Tibial artery (tissue), 4 donors: Measurements from ENCODE around the gene MYO18A.

Experiments
- DNase-seq, 2 donors: peaks; one replicate each; pipeline ENCODE4 v3.0.0-alpha.2; 2019
- H3K27ac ChIP-seq, 2 donors: fragments of 200-600 bp; sonication (generic) in 1 of 2; 1 replicate in 1 of 2; 2 replicates in 1 of 2; pipeline ENCODE4 v1.5.1; 2018 to 2019; ENCODE audit warnings: mild to moderate bottlenecking in 1 of 2
- H3K27me3 ChIP-seq, 2 donors: fragments of 200-600 bp; sonication (generic) in 1 of 2; one replicate each; pipeline versions ENCODE4 v1.5.1 to v1.6.0; 2016 to 2019
- H3K36me3 ChIP-seq, 3 donors: fragments of 200-600 bp; sonication (generic) in 2 of 3; one replicate each; pipeline ENCODE4 v1.5.1; 2016 to 2019; ENCODE audit warnings: mild to moderate bottlenecking in 2 of 3
- H3K4me1 ChIP-seq, 4 donors: fragments of 200-600 bp; sonication (generic) in 2 of 4; 1 replicate in 3 of 4; 2 replicates in 1 of 4; pipeline ENCODE4 v1.5.1; 2016 to 2019
- H3K4me3 ChIP-seq, 2 donors: fragments of 200-600 bp; sonication (generic) in 1 of 2; 1 replicate in 1 of 2; 2 replicates in 1 of 2; pipeline ENCODE4 v1.5.1; 2018 to 2019; ENCODE audit warnings: mild to moderate bottlenecking in 2 of 2
- H3K9me3 ChIP-seq, 3 donors: fragments of 200-600 bp; sonication (generic) in 1 of 3; one replicate each; pipeline ENCODE4 v1.5.1; 2016 to 2019
- CTCF ChIP-seq, 2 experiments: fragments of 200-600 bp in 1 of 2; fragments of 450-650 bp in 1 of 2; IDR thresholded peaks; one replicate each; pipeline ENCODE4 v1.5.1; 2017 to 2019; ENCODE audit warnings: antibody characterized with exemption in 2 of 2, mild to moderate bottlenecking in 1 of 2, moderate library complexity in 1 of 2
- intact Hi-C: fragments of 100-400 bp; cut with DNase I; formaldehyde crosslinking; loops from one replicate; pipeline ENCODE4 v1.15.0; 2023; ENCODE audit warnings: low total_unique reads

MYO18A gene

GRCh38 chr17:29179232-29180033, 765 bp downstream of the MYO18A start:
- Histone ChIP-seq H3K27ac (peak overlapping the region; percentile 82), H3K4me1 (peaks cover 0 to 52% (median 30%) of the 10 kb centered on the region in 4 donors), H3K9me3 (no peaks in the 10 kb centered on the region), H3K4me3 (peak overlapping the region; percentile 63 to 65), H3K27me3 (no peaks in the 10 kb centered on the region), H3K36me3 (no peaks in the 10 kb centered on the region)
- DNase-seq: no peak
- TF ChIP-seq CTCF (IDR thresholded peaks at IDR 0.05): no peak
- intact Hi-C loops: no loop called here

GRCh38 chr17:29178750-29179231, 1.4 kb downstream of the MYO18A start:
- H3K4me3 ChIP-seq: peak overlapping the region in 1 of 2 donors; percentile 65
- no peaks in the 10 kb centered on the region for H3K9me3 ChIP-seq
- H3K36me3 ChIP-seq: no peaks in the 10 kb centered on the region
- TF ChIP-seq CTCF (IDR thresholded peaks at IDR 0.05): no peak
- intact Hi-C loops: no loop called here
- no peak for DNase-seq
- H3K4me1 ChIP-seq: peaks cover 0 to 52% (median 30%) of the 10 kb centered on the region in 4 donors
- H3K27ac ChIP-seq: peak overlapping the region; percentile 82
- H3K27me3 ChIP-seq: no peaks in the 10 kb centered on the region

- no peak for DNase-seq
- no peaks in the 10 kb centered on the region for H3K9me3 ChIP-seq
- peak overlapping the region; percentile 82 for H3K27ac ChIP-seq
- no peaks in the 10 kb centered on the region for H3K27me3 ChIP-seq
- peaks cover 0 to 52% (median 30%) of the 10 kb centered on the region in 4 donors for H3K4me1 ChIP-seq
- no peak overlapping the region for H3K4me3 ChIP-seq
- TF ChIP-seq CTCF (IDR thresholded peaks at IDR 0.05): no peak
- H3K36me3 ChIP-seq: no peaks in the 10 kb centered on the region
- intact Hi-C loops: no loop called here
Observed at GRCh38 chr17:29177871-29178749, 2.1 kb downstream of the MYO18A start.

GRCh38 chr17:29177541-29177870, 2.7 kb downstream of the MYO18A start:
- TF ChIP-seq CTCF (IDR thresholded peaks at IDR 0.05): no peak
- H3K4me3 ChIP-seq: no peak overlapping the region
- peak overlapping the region; percentile 26 to 82 for H3K27ac ChIP-seq
- no peaks in the 10 kb centered on the region for H3K9me3 ChIP-seq
- H3K27me3 ChIP-seq: no peaks in the 10 kb centered on the region
- intact Hi-C loops: no loop called here
- H3K4me1 ChIP-seq: peaks cover 0 to 52% (median 30%) of the 10 kb centered on the region in 4 donors
- no peaks in the 10 kb centered on the region for H3K36me3 ChIP-seq
- no peak for DNase-seq

- H3K27ac ChIP-seq: peak overlapping the region; percentile 42 to 61
- H3K4me3 ChIP-seq: peak overlapping the region; percentile 54 to 59
- intact Hi-C loops: no loop called here
- no peaks in the 10 kb centered on the region for H3K36me3 ChIP-seq
- no peak for TF ChIP-seq CTCF (IDR thresholded peaks at IDR 0.05)
- no peak for DNase-seq
- peaks cover 0 to 52% (median 30%) of the 10 kb centered on the region in 4 donors for H3K4me1 ChIP-seq
- no peaks in the 10 kb centered on the region for H3K27me3 ChIP-seq
- H3K9me3 ChIP-seq: no peaks in the 10 kb centered on the region
Observed at GRCh38 chr17:29176558-29177351, 3.4 kb downstream of the MYO18A start.
